HCT116 (cell line): Measurements from ENCODE around the gene FBXO17.

ENCODE experiments used
- ATF3 ChIP-seq: IDR thresholded peaks from 2 replicates; pipeline ENCODE4 v1.6.1; 2012
- CTCF ChIP-seq, 3 experiments: fragments of 200-600 bp in 1 of 3; sonication (generic) in 1 of 3; IDR thresholded peaks in 2 of 3; conservative IDR thresholded peaks in 1 of 3; 2 replicates each; pipeline ENCODE4 v1.5.1; 2012 to 2017; ENCODE audit warnings: low read depth in 2 of 3, low read length in 2 of 3, antibody characterized with exemption in 1 of 3, borderline replicate concordance in 1 of 3, control low read depth in 1 of 3, mild to moderate bottlenecking in 1 of 3, mixed read lengths in 1 of 3, mixed run types in 1 of 3, moderate library complexity in 1 of 3; ENCODE audit not compliant: insufficient read depth in 1 of 3
- JUND ChIP-seq: IDR thresholded peaks from 2 replicates; pipeline ENCODE4 v1.6.1; 2012

- TF ChIP-seq CTCF (IDR thresholded peaks at IDR 0.05 in 2 of 3, conservative IDR thresholded peaks at IDR 0.05 in 1 of 3; ENCODE audit: borderline replicate concordance in 1 of 3, insufficient read depth in 1 of 3, low read depth in 2 of 3, low read length in 2 of 3) (no peak), JUND (no peak), ATF3 (no peak)
These were observed 58.0 kb downstream of the FBXO17 start for GRCh38 chr19:38917516-38917915.
